ENCODE measurements around the gene DPYSL4.

- TF ChIP-seq SMARCE1 (IDR thresholded peaks at IDR 0.05; ENCODE audit: borderline replicate concordance) (no peak), ZNF350 (CRISPR knock-in tag; IDR thresholded peaks at IDR 0.05; ENCODE audit: borderline replicate concordance, low read depth) (no peak), MAX (IDR thresholded peaks at IDR 0.05) (no peak), KLF11 (CRISPR knock-in tag; IDR thresholded peaks at IDR 0.05) (no peak)
Observed at GRCh38 chr10:132222726-132223125, 36.0 kb downstream of the DPYSL4 start.
